ENCODE results near the gene FOXL2.
"Not testable (repeated sequence)": the region's sequence is repeated elsewhere in the genome, so short reads cannot be mapped to it uniquely, and the experiment has no call there.

DNA sequence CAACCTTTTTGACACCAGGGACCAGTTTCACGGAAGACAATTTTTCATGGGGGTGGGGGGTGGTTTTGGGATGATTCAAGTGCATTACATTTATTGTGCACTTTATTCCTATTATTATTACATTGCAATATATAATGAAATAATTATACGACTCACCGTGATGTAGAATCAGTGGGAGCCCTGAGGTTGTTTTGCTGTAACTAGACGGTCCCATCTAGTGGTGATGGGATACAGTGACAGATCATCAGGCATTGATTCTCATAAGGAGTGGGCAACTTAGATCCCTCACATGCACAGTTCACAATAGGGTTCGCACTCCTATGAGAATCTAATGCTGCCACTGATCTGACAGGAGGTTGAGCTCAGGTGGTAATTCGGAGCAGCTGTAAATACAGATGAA, 24.5 kb downstream of the FOXL2 start:
- TF ChIP-seq EZH2 (IDR thresholded peaks at IDR 0.05; ENCODE audit: low read length, unreplicated experiment); EZH2phosphoT487 (IDR thresholded peaks at IDR 0.05; ENCODE audit: borderline replicate concordance, low read length): not testable (repeated sequence)
- TF ChIP-seq, protein P1, sequence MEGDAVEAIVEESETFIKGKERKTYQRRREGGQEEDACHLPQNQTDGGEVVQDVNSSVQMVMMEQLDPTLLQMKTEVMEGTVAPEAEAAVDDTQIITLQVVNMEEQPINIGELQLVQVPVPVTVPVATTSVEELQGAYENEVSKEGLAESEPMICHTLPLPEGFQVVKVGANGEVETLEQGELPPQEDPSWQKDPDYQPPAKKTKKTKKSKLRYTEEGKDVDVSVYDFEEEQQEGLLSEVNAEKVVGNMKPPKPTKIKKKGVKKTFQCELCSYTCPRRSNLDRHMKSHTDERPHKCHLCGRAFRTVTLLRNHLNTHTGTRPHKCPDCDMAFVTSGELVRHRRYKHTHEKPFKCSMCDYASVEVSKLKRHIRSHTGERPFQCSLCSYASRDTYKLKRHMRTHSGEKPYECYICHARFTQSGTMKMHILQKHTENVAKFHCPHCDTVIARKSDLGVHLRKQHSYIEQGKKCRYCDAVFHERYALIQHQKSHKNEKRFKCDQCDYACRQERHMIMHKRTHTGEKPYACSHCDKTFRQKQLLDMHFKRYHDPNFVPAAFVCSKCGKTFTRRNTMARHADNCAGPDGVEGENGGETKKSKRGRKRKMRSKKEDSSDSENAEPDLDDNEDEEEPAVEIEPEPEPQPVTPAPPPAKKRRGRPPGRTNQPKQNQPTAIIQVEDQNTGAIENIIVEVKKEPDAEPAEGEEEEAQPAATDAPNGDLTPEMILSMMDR (conservative IDR thresholded peaks at IDR 0.05; ENCODE audit: low read depth, low read length), result peak; percentile 30; the same call in 1 of the 2 replicates

Data from PC-3 (cell line).